HG02759 (cell line): ENCODE results near the gene ATP1A4.
"Not testable (repeated sequence)": the region's sequence is repeated elsewhere in the genome, so short reads cannot be mapped to it uniquely, and the experiment has no call there.

ENCODE experiments used
- ATAC-seq: cut with Tn5 transposase; IDR thresholded peaks from one replicate; pipeline ENCODE4 v1.9.1; 2021; ENCODE audit warnings: mild to moderate bottlenecking, moderate library complexity; ENCODE audit not compliant: unreplicated experiment

The ATP1A4 gene

DNA sequence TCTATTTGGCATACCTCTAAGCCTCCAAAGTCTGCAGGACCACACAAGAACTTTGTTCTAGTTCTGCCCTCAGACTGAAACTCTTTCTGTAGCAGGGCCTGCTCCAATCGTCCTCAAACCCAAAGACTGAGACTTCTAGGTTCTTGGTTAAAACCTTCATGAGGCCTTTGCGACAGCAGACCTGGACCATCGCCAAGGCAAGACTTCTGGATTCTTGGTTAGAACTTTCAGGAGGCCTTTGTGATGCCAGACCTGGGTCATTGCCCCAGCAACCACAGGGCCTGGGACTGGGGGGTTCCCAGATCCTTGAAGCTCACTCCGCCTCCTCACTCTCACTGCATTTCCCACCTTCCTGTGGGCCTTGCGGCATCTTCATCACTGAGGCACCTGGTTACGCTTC lies at the start of gene ATP1A4:
TSS of gene ATP1A4 (plus strand) at position 301 of the 400 bp plus-strand sequence. CDS start 438 bp downstream, outside the sequence.
- no peak for ATAC-seq

DNA sequence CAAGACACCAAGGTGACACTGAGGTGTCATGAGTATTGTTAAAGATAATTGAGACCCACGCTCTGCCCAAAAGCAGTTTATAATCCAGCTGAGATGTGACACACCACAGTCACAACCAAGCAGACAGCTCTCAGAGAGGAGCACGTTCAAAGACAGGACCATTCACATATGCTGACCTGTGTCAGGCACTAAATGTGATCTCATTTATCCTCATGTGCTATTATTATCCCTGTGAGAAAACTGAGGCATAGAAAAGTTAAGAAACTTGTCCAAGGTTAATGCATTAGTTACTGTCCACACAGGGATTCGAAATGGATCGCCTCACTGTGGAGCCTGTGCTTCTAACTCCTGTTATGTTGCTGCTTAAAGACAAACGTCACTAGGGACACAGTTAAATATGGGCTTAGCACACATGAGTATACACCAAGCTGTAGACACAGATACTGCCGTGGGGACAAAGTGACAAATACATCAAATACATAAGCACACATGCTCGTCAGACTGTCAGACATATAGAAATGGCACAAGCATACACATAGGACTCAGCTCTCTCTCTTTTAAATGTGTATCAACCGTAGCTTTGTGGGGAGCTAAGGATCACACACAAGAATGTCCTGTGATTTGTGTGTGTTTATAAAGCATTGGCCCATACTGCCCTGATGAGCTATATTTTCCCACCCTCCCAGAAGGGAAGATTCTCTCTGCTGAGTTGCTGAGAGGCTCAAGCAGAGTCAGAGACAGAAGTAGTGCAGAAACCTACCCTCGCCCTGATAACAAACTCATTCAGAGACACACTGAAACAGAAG lies 49.5 kb upstream of the ATP1A4 start:
- no peak for ATAC-seq

DNA sequence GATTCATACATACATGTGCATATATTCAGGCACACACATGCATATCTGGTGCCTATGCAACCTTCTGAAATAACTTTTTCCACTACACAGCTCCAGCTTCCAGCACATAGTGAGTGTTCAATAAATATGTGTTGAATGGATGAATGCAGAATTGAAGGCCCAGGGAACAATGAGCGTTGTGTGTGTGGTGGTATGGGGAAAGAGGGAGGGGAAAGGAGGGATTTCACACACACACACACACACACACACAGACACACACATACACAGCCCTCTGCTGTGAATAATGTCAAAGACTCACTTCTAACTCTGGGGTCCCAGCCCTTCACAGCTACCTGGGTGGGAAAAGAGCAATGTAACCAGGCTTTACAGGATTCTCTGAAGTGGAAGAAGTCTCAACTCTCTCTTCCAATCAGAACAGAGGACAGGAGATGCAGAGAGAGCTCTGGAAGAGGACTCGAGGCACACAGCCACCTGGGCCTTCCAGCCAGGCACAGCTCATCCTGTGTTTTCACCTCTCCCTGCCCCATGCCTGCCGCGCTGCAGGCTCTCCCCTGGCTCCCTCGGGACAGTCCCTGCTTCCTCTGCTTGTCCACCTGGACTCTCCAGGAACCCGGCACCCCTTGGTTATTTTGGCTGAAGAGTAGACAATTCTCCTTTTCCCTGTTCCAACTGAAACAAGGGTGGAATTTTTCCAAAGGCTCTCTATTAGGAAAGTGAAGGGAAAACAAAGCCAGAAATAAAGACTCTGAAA lies 47.6 kb upstream of the ATP1A4 start:
- ATAC-seq = no peak

DNA sequence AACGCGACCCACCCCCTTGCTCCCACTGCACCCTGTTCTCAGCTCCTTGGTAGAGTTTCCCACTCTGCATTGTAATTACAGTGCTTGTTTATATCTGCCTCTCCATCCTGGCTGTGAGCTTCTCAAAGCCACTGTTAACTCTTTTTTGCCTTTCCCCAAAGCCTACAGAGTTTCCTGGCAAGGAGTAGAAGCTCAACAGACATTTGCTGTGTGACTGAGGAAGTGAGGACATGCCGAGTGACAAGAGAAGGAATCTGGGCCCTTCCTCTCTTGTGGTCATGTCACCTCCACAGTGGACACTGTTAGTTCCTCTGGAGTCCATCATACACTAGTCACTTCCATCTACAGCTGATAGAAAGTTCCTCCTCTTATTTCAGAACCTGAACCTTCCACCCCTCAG lies 46.9 kb upstream of the ATP1A4 start:
- ATAC-seq = no peak

DNA sequence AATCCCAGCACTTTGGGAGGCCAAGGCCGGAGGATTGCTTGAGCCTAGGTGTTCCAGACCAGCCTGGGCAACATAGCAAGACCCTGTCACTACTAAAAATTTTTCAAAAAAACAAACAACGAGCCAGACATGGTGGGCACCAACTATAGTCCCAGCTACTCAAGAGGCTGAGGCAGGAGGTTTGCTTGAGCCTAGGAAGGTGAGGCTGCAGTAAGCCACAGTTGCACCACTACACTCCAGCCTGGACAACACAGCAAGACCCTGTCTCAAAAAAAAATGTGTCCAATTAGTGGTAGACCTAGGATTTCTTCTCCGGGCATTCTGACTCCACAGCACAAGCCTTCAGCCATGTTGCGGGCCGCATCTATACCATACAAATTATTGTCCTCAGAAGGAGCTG lies 46.2 kb upstream of the ATP1A4 start:
- no peak for ATAC-seq

DNA sequence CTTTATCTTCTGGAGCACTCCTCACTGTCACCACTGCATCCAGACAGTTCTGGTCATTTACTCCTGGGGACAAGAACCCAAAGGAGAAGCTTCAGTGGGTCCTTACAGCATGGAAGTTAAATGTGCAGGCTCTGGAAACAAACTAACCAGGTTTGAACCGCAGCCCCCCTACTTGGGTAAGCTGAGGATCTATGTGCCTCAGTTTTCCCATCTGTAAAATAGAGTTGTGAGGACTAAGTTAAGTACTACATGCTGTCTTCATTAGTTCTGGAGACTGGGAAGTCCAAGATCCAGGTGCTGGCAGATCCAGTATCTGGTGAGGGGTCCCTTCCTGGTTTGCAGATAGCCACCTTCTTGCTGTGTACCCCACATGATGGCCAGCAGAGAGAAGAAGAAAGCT lies 43.9 kb upstream of the ATP1A4 start:
- ATAC-seq = no peak

DNA sequence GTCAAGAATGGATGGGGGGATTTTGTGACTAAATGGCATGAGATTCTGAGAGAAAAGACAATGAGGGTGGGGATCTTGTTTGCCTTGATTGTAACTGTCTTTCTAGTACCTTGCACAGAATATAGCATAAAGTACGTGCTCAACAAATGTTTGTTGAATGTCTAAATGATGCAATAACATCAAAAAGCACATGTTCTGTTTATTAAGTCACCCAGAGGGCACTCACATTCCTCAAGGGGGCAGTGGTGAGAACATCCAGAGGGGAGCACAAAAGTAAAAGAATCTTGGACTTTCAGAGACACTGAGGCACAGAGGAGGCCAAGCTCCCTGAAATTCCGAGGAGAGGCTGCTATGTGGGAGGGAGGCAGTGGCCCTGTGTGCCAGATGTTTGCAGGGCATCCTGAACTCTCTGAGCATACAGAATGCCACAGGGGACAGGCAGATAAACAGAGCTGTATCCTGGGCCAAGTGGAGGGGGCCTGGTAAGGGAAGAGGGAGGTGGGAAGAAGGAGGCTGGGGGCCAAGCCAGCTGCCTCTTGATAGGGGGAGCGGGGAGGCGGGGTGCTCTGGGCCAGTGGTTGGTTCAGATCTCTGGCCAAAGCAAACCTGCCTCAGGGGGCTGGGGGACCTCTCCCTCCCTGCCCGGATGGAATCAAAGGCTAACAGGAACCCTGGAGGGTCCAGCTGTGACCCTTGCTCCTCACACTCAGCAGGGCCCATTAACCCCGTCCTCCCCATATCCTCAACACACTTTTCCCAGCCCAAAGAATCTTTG lies 42.3 kb upstream of the ATP1A4 start:
- no peak for ATAC-seq

DNA sequence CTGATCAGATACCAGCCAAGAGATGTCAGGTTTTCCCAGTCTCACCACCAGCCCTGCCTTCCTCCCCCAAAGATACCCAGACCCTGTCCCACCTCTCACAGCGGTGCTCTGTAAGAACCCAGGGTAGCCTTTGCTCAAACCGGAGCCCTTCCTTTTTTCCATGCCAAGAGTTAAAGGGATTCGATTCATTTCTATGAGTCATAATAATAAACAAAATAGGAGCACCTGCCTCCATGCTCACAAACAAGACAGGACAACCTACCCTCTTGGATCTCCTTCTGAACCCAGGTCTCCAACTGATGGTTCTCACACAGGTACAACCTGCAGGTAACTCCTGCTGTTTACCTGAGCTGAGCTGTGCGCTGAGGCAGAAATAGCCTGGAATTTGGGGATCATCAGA lies 41.7 kb upstream of the ATP1A4 start:
- no peak for ATAC-seq

DNA sequence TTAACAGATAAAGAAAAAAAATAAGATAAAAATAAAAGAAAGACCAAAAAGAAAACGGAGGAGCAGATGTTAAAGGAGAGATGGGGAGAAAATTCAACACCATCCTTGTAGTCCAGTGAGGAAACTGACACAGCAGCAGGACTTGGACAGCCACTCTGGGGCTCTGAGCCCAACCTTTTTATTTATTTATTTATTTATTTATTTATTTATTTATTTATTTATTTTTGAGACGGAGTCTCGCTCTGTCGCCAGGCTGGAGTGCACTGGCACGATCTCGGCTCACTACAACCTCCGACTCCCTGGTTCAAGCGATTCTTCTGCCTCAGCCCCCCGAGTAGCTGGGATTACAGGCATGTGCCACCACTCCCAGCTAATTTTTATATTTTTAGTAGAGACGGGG lies 39.9 kb upstream of the ATP1A4 start:
- ATAC-seq = not testable (repeated sequence)

DNA sequence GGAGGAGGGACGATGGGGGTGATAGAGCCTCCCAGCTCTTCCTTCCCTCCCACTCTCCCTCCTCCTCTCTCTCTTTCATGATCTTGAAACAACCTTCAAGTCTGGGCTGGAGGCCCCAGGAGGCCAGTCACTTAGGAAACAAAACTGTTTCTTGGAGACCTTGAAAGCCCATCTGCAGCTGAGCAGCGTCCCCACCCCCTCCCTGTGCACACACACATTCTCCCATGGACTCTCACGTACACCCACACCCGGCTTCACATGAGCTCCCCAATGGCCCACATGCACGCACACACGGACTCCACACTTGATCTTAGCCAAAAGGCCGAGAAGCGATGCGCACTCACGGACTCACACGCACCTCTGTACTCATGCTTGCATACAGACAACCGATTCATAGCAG lies 39.0 kb upstream of the ATP1A4 start:
- ATAC-seq = no peak

DNA sequence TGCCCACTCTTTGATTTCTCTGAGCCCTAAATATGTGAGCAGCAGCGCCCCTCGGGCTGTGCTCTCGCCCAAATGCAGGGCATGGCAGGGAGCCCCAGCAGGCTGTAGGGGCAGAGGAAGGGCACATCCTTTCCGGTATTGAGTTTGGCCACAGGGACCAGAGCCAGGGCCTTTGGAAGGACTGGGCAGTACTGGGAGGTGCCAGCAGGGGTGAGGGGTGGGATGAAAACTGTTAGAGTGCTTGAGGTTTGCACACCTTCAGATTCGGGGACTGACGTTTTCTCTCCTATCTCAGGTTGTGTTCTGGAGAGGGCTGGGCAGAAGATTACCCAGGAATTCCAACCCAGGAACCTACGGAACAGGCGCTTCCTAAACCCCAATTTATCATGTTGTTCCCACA lies 38.0 kb upstream of the ATP1A4 start:
- no peak for ATAC-seq

DNA sequence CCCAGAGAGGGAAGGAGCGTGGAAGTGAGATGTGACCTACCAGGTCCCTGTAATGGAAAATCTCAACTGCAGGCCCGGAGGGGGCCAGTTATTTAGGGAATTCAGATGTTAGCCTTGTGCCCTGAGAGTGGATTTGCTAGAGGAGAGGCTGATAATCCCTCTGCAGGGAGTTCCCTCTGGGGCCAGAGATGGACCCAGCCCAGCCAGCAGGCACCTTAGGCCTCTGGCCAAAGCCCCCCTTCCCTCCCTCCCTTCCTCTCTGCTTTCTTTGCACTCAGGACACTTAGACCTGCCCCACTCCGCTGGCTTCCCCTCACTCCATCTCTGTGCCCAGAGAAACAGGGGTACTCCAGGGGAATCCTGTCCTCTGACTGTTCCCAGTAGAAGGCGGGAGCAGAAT lies 37.3 kb upstream of the ATP1A4 start:
- ATAC-seq = no peak

DNA sequence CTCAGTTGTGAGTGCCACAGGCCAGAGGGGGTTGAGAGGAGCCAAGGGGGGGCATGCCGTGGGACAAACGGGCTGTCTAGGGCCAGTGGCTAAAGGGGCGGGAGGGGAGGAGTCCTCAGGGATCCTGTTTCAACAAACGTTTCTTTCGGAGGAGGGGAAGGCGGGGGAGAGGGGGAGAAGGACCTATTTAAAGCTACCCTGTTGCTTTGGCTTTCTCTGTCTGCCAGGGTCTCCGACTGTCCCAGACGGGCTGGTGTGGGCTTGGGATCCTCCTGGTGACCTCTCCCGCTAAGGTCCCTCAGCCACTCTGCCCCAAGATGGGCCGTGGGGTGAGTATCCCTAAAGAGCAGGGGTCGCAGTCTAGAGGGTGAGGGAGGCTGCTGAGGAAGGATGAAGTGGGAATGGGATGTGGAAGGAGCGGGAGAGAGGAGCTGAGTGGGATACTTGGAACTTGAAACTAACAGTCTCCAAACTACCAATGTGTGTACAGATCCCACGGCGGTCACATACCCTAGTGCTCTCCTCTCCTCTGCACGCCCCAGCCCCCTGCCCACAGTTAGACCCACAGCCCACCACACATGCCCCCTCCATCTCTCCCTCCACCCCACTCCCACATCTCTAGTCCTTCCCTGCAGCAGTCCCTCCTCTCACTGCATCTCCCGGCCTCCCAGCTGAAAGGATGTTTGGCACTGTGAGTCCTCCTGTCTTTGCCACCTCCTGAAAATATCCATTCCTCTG lies 35.7 kb upstream of the ATP1A4 start, which contains the start of gene ATP1A2:
TSS of gene ATP1A2 (plus strand) at position 215 of the 738 bp plus-strand sequence. CDS start at position 318, 103 bp downstream.
- no peak for ATAC-seq

DNA sequence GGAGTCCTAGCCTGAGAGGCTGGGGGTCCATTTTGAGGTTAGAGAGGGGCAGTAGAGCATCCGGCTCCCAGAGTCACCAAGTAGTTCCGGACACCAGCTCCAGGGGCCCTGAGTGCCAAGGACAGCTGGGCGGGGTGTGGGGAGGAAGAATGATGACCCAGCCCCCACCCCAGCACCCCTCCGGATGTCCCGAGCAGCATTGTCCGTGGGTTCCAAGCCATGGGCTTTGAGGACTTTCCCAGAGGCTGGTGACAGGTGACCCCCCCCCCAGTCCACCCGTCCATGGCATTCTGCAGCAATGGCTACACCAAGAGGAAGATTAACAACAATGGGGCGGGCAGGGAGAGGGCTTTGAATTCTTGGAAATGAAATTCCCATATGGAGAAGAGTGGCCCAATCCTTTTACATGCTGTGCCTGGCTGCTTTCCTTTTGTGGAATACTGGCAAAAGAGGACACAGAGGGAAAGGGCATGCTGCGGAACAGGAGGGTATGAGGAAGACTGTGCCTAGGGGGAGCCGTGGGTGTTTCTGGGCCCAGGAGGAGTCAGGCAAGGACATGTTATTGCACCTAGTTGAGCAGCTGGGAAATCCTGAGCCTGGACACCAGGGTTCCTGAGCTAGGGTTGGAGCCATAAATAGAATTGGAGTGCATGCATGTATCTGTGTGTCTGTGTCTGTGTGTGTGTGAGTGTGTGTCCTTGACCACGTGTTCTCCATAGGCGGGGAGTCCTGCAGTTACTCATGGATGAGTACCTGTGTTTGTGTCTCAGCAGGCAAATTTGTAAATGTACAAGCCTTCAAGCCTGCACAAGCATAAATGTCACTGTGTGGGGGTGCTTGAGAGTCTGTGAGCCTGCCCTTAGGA lies 34.9 kb upstream of the ATP1A4 start:
- no peak for ATAC-seq

DNA sequence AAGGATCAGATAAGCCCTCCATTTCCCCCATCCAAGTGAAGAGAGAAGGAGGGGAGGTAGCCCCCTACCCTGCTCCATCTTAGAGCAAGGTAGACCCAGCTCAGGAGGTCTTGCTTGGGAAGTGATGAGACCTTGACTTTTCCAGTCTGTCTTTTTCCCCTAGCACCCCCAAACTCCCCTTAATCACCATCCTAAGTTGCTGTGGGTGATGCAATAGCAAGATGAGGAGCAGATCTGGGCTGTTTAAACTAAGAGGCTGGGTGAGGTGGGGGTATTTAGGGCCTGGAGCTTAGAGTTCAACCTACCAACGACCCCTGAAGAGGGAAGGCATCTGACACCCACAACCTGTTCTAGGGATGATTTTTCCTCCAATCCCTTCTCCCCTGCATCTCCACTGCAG lies 34.1 kb upstream of the ATP1A4 start:
- no peak for ATAC-seq

DNA sequence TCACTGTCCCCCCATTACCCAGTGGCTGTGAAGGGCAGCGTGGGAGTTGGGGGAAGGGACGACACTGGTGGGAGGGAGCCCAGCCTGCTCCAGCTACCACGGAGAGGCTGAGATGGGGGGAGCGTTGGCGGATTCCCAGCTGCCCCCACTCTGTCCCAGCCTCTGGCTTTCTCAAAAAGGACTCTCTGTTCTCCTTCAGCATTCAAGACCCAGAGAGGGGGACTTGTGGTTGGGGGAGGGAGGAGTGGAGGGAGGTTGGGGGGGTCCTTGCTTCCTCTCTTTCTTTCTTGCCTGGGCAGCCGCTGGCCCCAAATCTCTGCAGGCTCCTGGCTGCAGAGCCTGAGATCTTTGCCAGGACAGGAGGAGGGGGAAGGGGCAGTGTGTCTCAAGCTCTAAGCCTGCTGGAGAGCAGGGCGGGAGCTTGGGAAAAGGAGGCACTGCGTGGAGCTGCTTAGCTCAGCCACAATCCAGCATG lies 33.7 kb upstream of the ATP1A4 start:
- ATAC-seq = no peak

DNA sequence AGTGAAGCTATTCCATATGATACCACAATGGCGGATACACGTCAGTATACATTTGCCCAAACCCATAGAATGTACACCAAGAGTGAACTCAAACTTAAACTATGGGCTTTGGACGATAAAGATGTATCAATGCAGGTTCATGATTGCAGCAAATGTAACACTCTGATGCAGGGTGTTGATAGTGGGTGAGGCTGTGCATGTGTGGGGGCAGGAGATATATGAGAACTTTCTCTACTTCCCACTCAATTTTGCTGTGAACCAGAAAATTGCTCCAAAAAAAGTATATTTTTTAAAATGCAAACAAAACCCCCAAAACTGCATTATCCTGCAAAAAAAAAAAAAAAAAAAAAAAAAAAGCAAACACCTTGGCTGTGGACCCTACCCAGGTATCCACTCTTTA lies 32.5 kb upstream of the ATP1A4 start:
- ATAC-seq = no peak

DNA sequence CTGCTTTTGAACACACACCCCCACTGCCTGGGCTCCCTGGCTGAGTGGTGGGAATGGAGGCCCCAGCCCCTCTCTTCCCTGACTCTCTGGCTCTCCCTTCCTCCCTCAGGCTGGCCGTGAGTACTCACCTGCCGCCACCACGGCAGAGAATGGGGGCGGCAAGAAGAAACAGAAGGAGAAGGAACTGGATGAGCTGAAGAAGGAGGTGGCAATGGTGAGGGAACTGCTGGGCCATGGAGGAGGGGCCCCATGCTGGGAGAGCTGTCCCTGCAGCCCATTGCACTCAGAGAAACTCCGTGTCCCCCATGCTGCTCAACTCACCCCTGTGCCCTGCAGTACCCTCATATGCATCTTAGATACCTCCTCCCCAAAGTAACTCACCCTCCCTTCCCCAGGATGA lies 30.6 kb upstream of the ATP1A4 start:
- no peak for ATAC-seq

DNA sequence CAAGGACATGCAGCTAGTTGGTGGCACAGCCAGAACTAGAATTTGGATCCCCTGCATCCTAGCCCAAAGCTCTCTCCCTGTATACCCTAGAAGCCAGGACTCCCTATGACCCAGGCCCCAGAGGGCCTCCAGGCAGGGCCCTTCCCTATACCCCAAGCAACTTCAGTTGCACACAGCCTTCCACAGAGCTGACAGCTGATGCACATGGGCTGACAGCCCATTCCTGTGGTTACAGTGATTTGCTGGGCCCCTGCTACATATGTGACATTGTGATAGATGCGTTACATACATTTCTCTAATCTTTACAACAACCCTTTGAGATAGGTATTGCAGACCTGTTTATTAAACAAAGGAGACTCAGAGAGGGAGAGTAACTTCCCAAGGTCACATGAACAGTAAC lies 30.0 kb upstream of the ATP1A4 start:
- ATAC-seq = no peak
